Measurements from ENCODE around the gene DPF1. TPM values are rescaled to one million over a fixed set of nuclear protein-coding genes. Genes with fewer than 3 reads are reported as not detected.

The DPF1 gene
- total and polyA plus RNA-seq, 4 donors, result not detected

GRCh38 chr19:38239816-38240215 is 15.8 kb upstream of the DPF1 start:
- Histone ChIP-seq H3K36me3 (ENCODE audit: control insufficient read depth in 4 of 4, insufficient read depth in 3 of 4, low read depth in 1 of 4, low read length in 3 of 4) (no peaks in the 10 kb centered on the region), H3K9ac (ENCODE audit: low read depth in 1 of 2, low read length in 2 of 2) (no peak overlapping the region), H3K4me3 (ENCODE audit: low read depth in 1 of 3, low read length in 3 of 3) (no peak overlapping the region), H3K4me1 (ENCODE audit: control insufficient read depth in 4 of 4, insufficient read depth in 4 of 4, low read length in 3 of 4) (peaks cover 0 to 6% (median 0%) of the 10 kb centered on the region in 4 donors), H3K27me3 (ENCODE audit: control insufficient read depth in 4 of 4, insufficient read depth in 4 of 4, low read length in 3 of 4) (no peaks in the 10 kb centered on the region), H3K27ac (ENCODE audit: low read depth in 1 of 2, low read length in 2 of 2) (no peak overlapping the region), H3K9me3 (ENCODE audit: control insufficient read depth in 4 of 4, low read length in 3 of 4) (no peaks in the 10 kb centered on the region)
- 66% methylated on average over 8 of the region's 8 CpGs for WGBS
- no peak for DNase-seq (ENCODE audit: low spot score)
- TF ChIP-seq REST (IDR thresholded peaks at IDR 0.05), result no peak
- TF ChIP-seq YY1 (IDR thresholded peaks at IDR 0.05), result no peak
- no peak for TF ChIP-seq HNF4G (IDR thresholded peaks at IDR 0.05)
- TF ChIP-seq NR2F2 (IDR thresholded peaks at IDR 0.05), result no peak
- no peak for TF ChIP-seq MAX (IDR thresholded peaks at IDR 0.05)
- TF ChIP-seq RAD21 (IDR thresholded peaks at IDR 0.05), result no peak
- TF ChIP-seq JUND (IDR thresholded peaks at IDR 0.05), result no peak
- no peak for TF ChIP-seq ZBTB33 (IDR thresholded peaks at IDR 0.05)
- no peak for TF ChIP-seq ATF3 (IDR thresholded peaks at IDR 0.05)
- no peak for TF ChIP-seq HNF4A (conservative IDR thresholded peaks at IDR 0.05)
- TF ChIP-seq FOXA1 (IDR thresholded peaks at IDR 0.05), result no peak
- no peak for TF ChIP-seq TAF1 (conservative IDR thresholded peaks at IDR 0.05)
- TF ChIP-seq CTCF (IDR thresholded peaks at IDR 0.05; ENCODE audit: low read depth, low read length, missing input control), result no peak
- no peak for TF ChIP-seq SP1 (IDR thresholded peaks at IDR 0.05)
- TF ChIP-seq GABPA (IDR thresholded peaks at IDR 0.05 in 1 of 2, conservative IDR thresholded peaks at IDR 0.05 in 1 of 2), result no peak
- no peak for TF ChIP-seq FOXA2 (IDR thresholded peaks at IDR 0.05)
- TF ChIP-seq RXRA (IDR thresholded peaks at IDR 0.05), result no peak
- TF ChIP-seq EGR1 (IDR thresholded peaks at IDR 0.05; ENCODE audit: low read depth in 2 of 2), result no peak

Data from liver (tissue), 9 donors.